GM12801 (cell line): ENCODE results near the gene KIF1A.

Experiments used
- TF ChIP-seq, protein P1 (sequence below): IDR thresholded peaks from one replicate; pipeline ENCODE4 v1.5.1; 2011; ENCODE audit warnings: control low read depth; ENCODE audit not compliant: insufficient read length; ENCODE audit errors: extremely low read depth

The KIF1A gene

DNA sequence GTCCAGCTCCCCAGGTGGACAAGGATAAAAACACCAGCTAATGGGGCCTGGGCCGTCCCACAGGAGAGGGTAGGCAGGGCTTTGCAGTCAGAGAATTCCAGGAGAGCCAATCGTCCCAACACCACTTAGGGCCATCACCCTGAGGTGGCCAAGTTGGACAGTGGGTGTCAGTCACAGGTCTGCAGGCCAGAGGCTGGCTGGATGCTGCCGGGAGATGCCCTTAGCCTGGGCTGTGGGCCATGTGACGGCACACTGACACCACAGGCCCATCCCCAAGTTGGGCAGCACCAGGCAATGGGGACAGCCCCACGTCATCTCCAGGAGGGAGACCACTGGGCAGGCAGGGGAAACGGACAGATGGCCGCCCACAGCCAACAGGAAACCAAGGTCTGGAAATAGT lies 53.9 kb downstream of the KIF1A start:
- TF ChIP-seq, protein P1, sequence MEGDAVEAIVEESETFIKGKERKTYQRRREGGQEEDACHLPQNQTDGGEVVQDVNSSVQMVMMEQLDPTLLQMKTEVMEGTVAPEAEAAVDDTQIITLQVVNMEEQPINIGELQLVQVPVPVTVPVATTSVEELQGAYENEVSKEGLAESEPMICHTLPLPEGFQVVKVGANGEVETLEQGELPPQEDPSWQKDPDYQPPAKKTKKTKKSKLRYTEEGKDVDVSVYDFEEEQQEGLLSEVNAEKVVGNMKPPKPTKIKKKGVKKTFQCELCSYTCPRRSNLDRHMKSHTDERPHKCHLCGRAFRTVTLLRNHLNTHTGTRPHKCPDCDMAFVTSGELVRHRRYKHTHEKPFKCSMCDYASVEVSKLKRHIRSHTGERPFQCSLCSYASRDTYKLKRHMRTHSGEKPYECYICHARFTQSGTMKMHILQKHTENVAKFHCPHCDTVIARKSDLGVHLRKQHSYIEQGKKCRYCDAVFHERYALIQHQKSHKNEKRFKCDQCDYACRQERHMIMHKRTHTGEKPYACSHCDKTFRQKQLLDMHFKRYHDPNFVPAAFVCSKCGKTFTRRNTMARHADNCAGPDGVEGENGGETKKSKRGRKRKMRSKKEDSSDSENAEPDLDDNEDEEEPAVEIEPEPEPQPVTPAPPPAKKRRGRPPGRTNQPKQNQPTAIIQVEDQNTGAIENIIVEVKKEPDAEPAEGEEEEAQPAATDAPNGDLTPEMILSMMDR: no peak

- TF ChIP-seq, protein P1: no peak
These were observed 55.0 kb downstream of the KIF1A start for GRCh38 chr2:240765007-240765406.

DNA sequence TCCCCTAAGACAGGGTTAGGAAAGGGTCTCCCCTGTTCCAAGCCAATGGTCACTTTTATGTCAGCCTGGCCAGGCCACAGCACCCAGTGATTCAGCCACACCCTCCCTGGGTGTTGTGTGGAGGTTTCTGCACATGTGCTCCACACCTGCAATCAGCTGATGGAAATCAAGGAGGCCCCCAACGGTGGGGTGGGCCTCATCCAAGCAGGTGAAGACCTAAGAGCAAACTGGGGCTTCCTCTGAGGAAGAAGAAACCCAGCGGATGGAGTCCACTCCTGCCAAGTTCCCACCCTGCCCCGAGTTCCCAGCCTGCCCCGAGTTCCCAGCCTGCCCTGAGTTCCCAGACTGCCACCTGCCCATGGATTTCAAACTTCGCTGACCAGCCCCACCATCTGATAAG lies 55.4 kb downstream of the KIF1A start:
- TF ChIP-seq, protein P1: no peak

- TF ChIP-seq, protein P1: no peak
These were observed 57.0 kb downstream of the KIF1A start for GRCh38 chr2:240762971-240763370.

GRCh38 chr2:240762249-240762648 lies 57.8 kb downstream of the KIF1A start:
- TF ChIP-seq, protein P1: no peak

DNA sequence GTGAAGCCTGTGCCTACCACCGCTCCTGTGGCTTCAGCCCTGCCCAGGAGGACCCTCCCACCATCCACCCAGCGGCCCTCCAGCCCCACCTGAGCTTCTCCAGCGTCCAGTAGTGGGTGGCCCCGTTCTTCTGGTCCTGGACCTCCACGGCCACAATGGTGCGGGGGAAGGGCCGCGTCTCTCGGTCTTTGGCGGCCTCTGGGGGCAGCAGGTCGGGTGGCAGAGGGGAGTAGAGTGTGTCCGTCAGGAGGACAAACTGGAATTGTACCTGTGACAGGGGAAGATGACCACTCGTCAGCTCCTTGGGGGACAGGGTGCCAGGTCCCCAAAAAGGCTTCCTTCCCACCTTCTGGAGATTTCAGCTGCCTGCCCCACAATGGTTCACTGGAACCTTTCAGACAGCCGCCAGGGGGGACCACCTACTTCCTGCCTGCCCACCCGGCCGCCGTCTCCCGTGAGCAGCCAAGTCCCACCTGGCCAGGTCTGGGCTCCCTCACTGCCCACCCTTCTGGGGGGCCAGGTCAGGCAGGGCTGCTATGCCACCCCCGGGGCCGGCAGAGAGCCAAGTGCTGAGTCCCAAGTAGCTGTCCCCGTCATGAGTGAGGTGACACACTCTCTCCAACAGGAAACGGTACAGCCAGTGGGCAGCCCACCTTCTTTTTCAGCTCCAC lies 59.3 kb downstream of the KIF1A start:
- TF ChIP-seq, protein P1: no peak

DNA sequence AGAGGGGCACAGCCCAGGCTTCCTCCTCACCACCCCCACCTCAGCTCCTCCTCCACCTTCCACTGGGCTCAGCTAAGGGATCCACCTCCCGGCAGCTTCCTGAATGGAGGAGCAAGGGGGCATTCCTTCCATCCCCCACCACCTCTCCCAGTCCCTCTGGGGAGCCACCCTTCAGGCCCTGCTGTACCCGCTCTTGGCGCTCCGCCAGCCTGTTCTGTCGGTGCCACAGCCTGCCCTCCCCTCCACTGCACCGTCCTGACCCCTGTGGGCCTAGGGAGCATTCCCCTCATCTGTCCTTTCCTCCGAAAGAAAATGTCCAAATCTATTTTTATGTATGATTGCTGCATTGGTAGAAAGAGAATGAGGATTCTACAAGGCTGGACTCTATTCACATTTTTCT lies 59.9 kb downstream of the KIF1A start:
- TF ChIP-seq, protein P1: no peak
